VCaP (cell line): ENCODE results near the gene ACSS3.
A peak's percentile ranks its signal among the peaks of the same experiment; 100 is the strongest.

Experiments used
- H3K27ac ChIP-seq: fragments of 450-650 bp; 2 replicates; pipeline ENCODE4 v1.5.1; 2017
- TF ChIP-seq, protein P1 (sequence below): fragments of 450-650 bp; conservative IDR thresholded peaks from 2 replicates; pipeline ENCODE4 v1.5.1; 2017; ENCODE audit warnings: mild to moderate bottlenecking, moderate library complexity

The ACSS3 gene

DNA sequence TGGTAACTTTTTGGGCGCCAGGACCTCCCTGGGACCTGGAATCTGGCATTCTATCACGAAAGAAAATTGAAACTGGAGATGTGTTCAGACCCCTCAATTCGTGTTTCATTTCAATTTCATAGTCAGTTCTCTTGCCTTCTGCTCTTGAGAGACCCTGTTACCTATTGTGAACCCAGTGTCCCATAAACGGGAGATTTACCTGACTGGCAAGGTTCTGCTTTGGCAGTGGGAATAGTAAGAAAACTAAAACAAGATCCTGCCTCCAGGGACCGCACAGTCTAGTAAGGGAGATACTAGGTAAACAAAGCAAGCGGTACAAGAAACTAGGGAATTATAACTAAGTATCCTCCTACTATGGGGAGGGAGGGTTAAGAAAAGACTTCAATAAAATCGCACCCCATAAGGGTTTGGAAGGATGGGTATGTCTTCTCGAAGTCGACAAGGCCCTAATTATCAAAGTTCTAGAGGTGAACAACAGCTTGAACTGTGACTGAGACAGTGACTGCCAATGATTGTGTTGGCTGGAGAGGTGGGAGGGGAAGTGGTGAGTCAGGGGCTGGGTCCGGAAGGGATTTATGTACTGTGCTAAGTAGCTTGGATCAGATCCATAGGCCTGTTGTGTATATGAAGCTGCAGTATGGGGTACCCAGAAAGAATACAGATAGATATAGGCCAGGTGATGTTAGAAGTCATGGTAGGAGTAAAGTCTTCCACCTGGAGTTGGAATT lies 754 bp downstream of the ACSS3 start:
- TF ChIP-seq, protein P1, sequence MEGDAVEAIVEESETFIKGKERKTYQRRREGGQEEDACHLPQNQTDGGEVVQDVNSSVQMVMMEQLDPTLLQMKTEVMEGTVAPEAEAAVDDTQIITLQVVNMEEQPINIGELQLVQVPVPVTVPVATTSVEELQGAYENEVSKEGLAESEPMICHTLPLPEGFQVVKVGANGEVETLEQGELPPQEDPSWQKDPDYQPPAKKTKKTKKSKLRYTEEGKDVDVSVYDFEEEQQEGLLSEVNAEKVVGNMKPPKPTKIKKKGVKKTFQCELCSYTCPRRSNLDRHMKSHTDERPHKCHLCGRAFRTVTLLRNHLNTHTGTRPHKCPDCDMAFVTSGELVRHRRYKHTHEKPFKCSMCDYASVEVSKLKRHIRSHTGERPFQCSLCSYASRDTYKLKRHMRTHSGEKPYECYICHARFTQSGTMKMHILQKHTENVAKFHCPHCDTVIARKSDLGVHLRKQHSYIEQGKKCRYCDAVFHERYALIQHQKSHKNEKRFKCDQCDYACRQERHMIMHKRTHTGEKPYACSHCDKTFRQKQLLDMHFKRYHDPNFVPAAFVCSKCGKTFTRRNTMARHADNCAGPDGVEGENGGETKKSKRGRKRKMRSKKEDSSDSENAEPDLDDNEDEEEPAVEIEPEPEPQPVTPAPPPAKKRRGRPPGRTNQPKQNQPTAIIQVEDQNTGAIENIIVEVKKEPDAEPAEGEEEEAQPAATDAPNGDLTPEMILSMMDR, result no peak
- H3K27ac ChIP-seq, result no peak overlapping the region

DNA sequence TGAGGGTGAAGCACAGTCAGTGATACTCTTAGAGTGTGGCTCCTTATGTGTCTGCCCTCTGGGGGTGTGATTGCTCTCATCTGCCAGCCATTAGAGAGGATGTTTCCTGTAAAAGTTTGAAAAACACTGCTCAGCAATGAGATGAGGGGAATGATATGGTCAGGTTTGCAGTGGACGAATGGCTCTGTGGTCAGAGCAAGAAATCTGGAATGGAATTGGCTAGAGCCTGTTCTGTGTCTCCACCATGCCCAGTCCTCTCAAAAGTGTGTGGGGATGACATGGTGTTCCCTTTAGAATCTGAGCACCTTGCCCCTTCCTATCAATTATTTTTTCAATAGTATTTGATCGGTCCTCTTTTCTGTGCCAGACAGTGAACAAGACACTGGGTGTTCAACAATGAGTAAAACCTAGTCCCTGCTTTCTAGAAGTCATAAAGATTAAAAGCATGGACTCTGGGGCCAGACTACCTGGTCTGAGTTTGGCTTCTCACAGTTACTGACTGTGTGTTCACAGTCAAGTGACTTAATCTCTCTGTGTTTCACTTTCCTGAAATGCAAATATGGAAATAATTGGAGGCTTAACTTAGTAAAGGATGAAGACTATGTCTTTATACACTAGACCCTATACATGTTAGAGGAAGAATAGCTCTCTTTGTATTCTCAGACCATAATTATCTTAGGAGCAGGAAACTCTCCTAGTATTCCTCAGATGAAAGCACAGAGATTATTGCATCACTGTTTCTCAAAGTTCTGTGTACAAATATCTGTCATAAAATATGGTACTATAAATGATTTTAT lies 1.6 kb downstream of the ACSS3 start:
- peak overlapping the region; percentile 54 for H3K27ac ChIP-seq
- TF ChIP-seq, protein P1, result no peak

DNA sequence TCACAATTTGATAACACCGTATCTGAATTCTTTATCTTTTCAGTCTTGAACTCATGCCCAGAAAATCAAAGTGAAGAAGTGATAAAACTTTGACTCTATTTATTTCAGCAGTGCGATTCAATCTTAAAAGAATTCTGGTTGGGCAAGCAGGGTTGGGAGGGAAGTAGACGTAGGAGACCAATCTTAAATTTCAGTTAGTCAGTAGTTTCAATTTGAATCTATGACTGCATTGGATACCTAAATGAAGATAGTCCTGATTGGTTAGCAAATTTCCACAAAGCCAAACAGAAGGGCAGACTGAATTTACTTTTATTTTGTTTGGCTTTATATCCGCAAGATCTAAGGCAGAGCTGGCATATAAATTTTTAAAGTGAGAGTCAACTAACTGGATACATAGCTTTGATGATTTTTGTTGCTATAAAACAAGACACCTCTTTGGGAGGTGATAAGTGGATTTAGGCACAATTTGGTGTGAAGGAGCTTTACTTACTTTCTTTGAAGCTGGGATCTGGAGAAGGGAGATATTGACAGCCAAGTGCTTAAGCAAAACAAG lies 2.6 kb downstream of the ACSS3 start:
- H3K27ac ChIP-seq, result peak overlapping the region; percentile 54
- TF ChIP-seq, protein P1, result no peak

DNA sequence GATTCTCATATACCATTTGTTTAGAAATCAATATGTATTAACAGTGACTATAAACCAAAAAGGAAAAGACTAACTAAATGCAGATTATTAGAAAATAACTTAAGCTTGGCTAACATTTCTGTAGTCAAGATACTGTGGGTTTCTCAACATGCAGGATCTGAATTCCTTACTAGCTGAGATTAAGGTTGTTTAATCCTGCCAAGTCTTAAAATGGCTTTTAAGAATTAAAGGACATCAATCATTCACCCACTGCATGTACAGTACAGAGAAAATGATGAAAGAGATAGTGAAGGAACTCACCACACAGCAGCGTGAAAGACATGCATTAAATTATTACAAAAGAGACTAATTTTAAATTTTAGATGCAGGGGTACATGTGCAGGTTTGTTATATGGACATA lies 3.8 kb downstream of the ACSS3 start:
- TF ChIP-seq, protein P1, result no peak
- no peak overlapping the region for H3K27ac ChIP-seq

DNA sequence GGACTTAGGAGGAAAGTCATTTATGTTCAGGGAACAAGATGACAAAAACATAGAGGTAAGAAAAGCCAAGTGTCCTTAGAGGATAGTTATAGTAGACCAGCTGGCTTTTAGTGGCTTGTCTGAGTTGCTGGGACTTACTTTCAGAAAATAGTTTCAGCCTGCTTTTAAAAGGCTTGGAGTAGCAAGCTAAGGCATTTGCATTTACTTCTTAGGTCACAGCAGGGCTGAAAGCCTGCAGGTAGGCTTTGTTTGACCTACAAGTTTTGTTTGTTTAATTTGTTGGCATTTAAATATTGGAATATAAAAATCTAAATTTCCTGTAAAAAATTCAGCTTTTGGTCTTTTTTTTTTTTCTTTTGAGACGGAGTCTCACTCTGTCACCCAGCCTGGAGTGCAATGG lies 5.1 kb downstream of the ACSS3 start:
- no peak overlapping the region for H3K27ac ChIP-seq
- TF ChIP-seq, protein P1, result no peak

DNA sequence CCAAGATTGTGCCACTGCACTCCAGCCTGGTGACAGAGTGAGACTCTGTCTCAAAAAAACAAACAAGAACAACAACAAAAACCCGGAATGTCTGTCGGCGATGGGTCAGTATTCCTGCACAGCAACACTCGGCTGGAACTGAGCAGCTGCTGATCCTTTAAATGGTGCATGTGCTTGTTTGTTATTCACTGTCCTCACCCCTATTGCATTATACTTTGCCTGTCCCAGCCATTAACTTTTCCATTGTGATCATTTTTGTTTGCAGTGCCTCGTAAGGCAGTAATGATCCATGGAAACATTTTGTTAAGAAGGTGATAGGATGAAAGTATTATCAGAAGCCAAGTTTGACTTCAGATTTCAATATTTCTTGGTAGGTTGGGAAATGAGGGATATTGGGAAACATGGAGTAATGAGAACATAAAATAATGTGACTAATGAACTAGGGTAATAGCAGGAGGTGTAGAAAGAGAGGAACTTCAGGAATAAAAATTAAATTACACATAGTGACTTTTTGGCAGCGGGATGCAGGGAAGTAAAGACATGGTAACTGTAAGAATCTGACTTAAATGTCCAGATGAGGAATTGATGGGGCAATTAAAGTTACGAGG lies 6.1 kb downstream of the ACSS3 start:
- H3K27ac ChIP-seq, result no peak overlapping the region
- TF ChIP-seq, protein P1, result no peak

DNA sequence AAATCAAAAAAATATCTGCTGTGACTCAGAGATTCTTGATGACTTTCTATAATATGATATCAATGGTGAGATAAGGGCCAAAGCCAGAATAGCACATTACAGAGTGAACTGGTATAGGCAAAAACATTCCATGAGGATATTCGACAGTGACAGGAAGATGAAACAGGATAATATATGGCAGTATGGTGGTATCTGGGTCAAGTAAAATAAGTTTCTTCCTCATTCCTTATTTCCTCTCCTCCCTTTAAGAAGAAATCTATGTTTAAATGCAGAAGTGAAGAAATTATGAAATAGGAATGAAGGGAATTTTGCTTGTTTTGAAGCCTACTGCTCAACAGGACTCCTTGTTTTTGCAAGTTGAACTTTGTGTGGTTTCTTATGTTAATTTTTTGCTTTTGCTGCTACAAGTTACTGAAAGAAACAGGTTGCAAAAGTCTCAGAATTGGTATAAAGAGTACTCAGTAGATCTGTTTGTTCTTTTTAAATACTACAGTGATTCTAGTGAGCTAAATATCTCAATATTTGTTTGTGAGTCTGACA lies 7.0 kb downstream of the ACSS3 start:
- TF ChIP-seq, protein P1, result no peak
- no peak overlapping the region for H3K27ac ChIP-seq
